ENCODE measurements around the gene ZDHHC5. TPM values are rescaled to one million over a fixed set of nuclear protein-coding genes. Genes with fewer than 3 reads are reported as not detected.

Gene ZDHHC5
- polyA plus RNA-seq, 2 of the 4 experiments (the other 2 are of a cell fraction): 44.1 to 63.8 TPM

GRCh38 chr11:57638811-57639320 is 29.0 kb upstream of the ZDHHC5 start:
- POLR2A ChIA-PET: no interaction called here
- H3K9me3 ChIP-seq: no peaks in the 10 kb centered on the region
- FAIRE-seq (no peak), ATAC-seq (peak; percentile 7 to 11; a peak in 2 of 6 replicates), DNase-seq (ENCODE audit: low read depth in 1 of 2, low spot score in 1 of 2) (no peak)
- H3K4me2 ChIP-seq: peak overlapping the region; percentile 87
- no peak for TF ChIP-seq JUN (IDR thresholded peaks at IDR 0.05)
- TF ChIP-seq CBX8 (IDR thresholded peaks at IDR 0.05): no peak
- no peak for TF ChIP-seq RNF2 (IDR thresholded peaks at IDR 0.05; ENCODE audit: borderline replicate concordance, low read depth)
- TF ChIP-seq, protein P1, sequence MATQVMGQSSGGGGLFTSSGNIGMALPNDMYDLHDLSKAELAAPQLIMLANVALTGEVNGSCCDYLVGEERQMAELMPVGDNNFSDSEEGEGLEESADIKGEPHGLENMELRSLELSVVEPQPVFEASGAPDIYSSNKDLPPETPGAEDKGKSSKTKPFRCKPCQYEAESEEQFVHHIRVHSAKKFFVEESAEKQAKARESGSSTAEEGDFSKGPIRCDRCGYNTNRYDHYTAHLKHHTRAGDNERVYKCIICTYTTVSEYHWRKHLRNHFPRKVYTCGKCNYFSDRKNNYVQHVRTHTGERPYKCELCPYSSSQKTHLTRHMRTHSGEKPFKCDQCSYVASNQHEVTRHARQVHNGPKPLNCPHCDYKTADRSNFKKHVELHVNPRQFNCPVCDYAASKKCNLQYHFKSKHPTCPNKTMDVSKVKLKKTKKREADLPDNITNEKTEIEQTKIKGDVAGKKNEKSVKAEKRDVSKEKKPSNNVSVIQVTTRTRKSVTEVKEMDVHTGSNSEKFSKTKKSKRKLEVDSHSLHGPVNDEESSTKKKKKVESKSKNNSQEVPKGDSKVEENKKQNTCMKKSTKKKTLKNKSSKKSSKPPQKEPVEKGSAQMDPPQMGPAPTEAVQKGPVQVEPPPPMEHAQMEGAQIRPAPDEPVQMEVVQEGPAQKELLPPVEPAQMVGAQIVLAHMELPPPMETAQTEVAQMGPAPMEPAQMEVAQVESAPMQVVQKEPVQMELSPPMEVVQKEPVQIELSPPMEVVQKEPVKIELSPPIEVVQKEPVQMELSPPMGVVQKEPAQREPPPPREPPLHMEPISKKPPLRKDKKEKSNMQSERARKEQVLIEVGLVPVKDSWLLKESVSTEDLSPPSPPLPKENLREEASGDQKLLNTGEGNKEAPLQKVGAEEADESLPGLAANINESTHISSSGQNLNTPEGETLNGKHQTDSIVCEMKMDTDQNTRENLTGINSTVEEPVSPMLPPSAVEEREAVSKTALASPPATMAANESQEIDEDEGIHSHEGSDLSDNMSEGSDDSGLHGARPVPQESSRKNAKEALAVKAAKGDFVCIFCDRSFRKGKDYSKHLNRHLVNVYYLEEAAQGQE (IDR thresholded peaks at IDR 0.05): no peak
- TF ChIP-seq RCOR1 (IDR thresholded peaks at IDR 0.05; ENCODE audit: low read depth, low read length): no peak
- TF ChIP-seq ZFP36 (IDR thresholded peaks at IDR 0.05; ENCODE audit: borderline replicate concordance, partially characterized antibody): no peak
- no peak for TF ChIP-seq KDM5A (IDR thresholded peaks at IDR 0.05)
- no peak for TF ChIP-seq ZC3H11A (IDR thresholded peaks at IDR 0.05)
- TF ChIP-seq HOXB13 (CRISPR knock-in tag; IDR thresholded peaks at IDR 0.05; ENCODE audit: low read depth): no peak
- TF ChIP-seq, protein P2, sequence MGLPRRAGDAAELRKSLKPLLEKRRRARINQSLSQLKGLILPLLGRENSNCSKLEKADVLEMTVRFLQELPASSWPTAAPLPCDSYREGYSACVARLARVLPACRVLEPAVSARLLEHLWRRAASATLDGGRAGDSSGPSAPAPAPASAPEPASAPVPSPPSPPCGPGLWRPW (IDR thresholded peaks at IDR 0.05): no peak
- TF ChIP-seq MYC (IDR thresholded peaks at IDR 0.05; ENCODE audit: borderline replicate concordance, low read length): no peak
- TF ChIP-seq RARB (CRISPR knock-in tag; IDR thresholded peaks at IDR 0.05): no peak
- no peak for TF ChIP-seq ELK1 (IDR thresholded peaks at IDR 0.05; ENCODE audit: low read depth, low read length)
- no peak for TF ChIP-seq KDM1A (IDR thresholded peaks at IDR 0.05; ENCODE audit: low read depth)
- TF ChIP-seq MAFK (IDR thresholded peaks at IDR 0.05; ENCODE audit: partially characterized antibody): no peak
- TF ChIP-seq TFCP2L1 (CRISPR knock-in tag; IDR thresholded peaks at IDR 0.05): no peak
- TF ChIP-seq PHF8 (IDR thresholded peaks at IDR 0.05; ENCODE audit: borderline replicate concordance, low read depth): no peak
- H3K27ac ChIP-seq: peak overlapping the region; percentile 99
- CTCF ChIA-PET: interaction anchor here (0.7 to 11.7 kb wide), 8 partner anchors 11 to 293 kb away, joined by 3 to 318 read pairs (median 17); partner anchors contain the start of genes RTN4RL2, TIMM10, UBE2L6 and YPEL4
- peaks cover 26% of the 10 kb centered on the region for H3K4me1 ChIP-seq
- peak overlapping the region; percentile 89 for H3K4me3 ChIP-seq
- 7% methylated on average over 13 of the region's 19 CpGs for WGBS (ENCODE audit: missing lambda C conversion rate)

DNA sequence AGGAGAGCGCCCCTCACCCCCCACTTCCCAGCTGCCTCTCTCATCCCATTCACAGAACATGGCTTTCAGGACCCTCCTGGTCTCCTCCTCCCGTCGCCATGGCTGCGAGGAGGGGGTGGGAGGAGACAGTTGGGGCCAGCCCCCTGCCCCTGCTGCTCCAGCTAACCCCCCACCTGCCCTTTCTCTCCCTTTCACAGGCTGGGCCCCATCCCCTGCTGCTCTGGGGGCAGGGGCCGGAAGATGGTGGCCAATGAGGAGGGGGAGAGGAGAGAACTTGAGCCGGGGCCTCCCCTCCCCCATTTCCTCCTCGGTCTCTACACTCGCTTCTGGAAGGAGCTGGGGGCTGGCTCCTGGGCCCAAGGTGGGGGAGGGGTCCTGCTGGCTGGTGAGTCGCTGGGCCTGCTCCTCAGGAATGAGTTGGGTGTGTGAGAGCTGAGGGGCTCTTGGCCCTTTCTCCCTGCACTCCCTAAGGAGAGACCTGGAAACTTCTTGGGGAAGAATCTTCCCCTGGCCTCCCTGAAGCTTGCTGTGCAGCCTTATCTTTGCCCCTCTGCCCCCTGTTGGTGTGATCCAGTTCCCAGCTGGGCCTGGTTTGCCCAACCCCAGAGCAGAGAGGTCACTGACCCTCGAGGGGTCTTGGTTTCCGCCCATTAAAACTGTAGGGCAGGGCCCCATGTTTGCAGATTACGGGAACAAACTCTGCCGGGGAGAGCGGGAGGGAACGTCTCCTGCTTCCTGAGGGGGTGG is 28.4 kb upstream of the ZDHHC5 start:
- Histone ChIP-seq H3K27ac (peak overlapping the region; percentile 99), H3K4me3 (peak overlapping the region; percentile 89), H3K4me1 (peaks cover 26% of the 10 kb centered on the region), H3K4me2 (peak overlapping the region; percentile 87), H3K9me3 (no peaks in the 10 kb centered on the region)
- ChIA-PET POLR2A (no interaction called here), CTCF (interaction anchor here (0.7 to 11.7 kb wide), 21 partner anchors 8 to 294 kb away, joined by 3 to 318 read pairs (median 4); partner anchors contain the start of genes RTN4RL2, TIMM10, UBE2L6 and YPEL4)
- no peak for FAIRE-seq
- ATAC-seq: peak in 1 of 2 experiments; percentile 8; a peak in 3 of 6 replicates
- no peak for TF ChIP-seq EHMT2 (IDR thresholded peaks at IDR 0.05; ENCODE audit: low read depth)
- no peak for TF ChIP-seq E2F6 (IDR thresholded peaks at IDR 0.05; ENCODE audit: borderline replicate concordance, low read depth)
- no peak for TF ChIP-seq HOXA7 (CRISPR knock-in tag; IDR thresholded peaks at IDR 0.05)
- TF ChIP-seq RCOR1 (IDR thresholded peaks at IDR 0.05; ENCODE audit: low read depth, low read length): no peak
- WGBS (ENCODE audit: missing lambda C conversion rate): 41% methylated on average over 14 of the region's 15 CpGs
- peak in 1 of 2 experiments; percentile 27 for DNase-seq (ENCODE audit: low read depth in 1 of 2, low spot score in 1 of 2)
